CD14-positive monocyte (primary cell): ENCODE data around the gene LILRB3. TPM values are rescaled to one million over a fixed set of nuclear protein-coding genes. Genes with fewer than 3 reads are reported as not detected.
"Not testable (repeated sequence)": the region's sequence is repeated elsewhere in the genome, so short reads cannot be mapped to it uniquely, and the experiment has no call there.

ENCODE experiments used
- DNase-seq, 3 donors: peaks; one replicate each; pipeline ENCODE4 v3.0.0-alpha.2; 2011 to 2022
- H2AFZ ChIP-seq: 2 replicates; pipeline ENCODE4 v1.6.0; 2012; ENCODE audit warnings: mild to moderate bottlenecking, low read depth, low read length, inconsistent platforms; ENCODE audit not compliant: insufficient read depth, poor library complexity, severe bottlenecking
- H3K27ac ChIP-seq, 2 donors: 1 replicate in 1 of 2; 2 replicates in 1 of 2; pipeline ENCODE4 v1.5.1; 2012 to 2013; ENCODE audit warnings: low read length in 2 of 2, control low read depth in 1 of 2, inconsistent platforms in 1 of 2, low read depth in 1 of 2, mild to moderate bottlenecking in 1 of 2
- H3K27me3 ChIP-seq, 2 donors: one replicate each; pipeline versions ENCODE4 v1.6.0 to v1.6.1; 2011 to 2013; ENCODE audit warnings: low read length in 2 of 2; ENCODE audit not compliant: control insufficient read depth in 2 of 2, insufficient read depth in 2 of 2
- H3K36me3 ChIP-seq, 2 donors: replicated peaks in 1 of 2; 1 replicate in 1 of 2; 2 replicates in 1 of 2; pipeline versions ENCODE4 v1.5.1 to v1.6.1; 2012 to 2013; ENCODE audit warnings: low read length in 2 of 2, control low read depth in 1 of 2, inconsistent platforms in 1 of 2, mild to moderate bottlenecking in 1 of 2; ENCODE audit not compliant: insufficient read depth in 2 of 2, control insufficient read depth in 1 of 2
- H3K4me1 ChIP-seq, 2 donors: 1 replicate in 1 of 2; 2 replicates in 1 of 2; pipeline versions ENCODE4 v1.5.1 to v1.6.1; 2012 to 2013; ENCODE audit warnings: low read length in 2 of 2, control low read depth in 1 of 2, inconsistent platforms in 1 of 2, mild to moderate bottlenecking in 1 of 2, moderate library complexity in 1 of 2; ENCODE audit not compliant: insufficient read depth in 2 of 2, control insufficient read depth in 1 of 2
- H3K4me2 ChIP-seq: replicated peaks from 2 replicates; pipeline ENCODE3; 2012; ENCODE audit warnings: low read length, moderate library complexity, mild to moderate bottlenecking; ENCODE audit not compliant: poor library complexity, severe bottlenecking; ENCODE audit errors: extremely low read depth
- H3K4me3 ChIP-seq, 3 experiments: fragments of 200-600 bp in 1 of 3; sonication (generic) in 1 of 3; replicated peaks in 1 of 3; 1 replicate in 2 of 3; 2 replicates in 1 of 3; pipeline ENCODE4 v1.5.1; 2011 to 2013; ENCODE audit warnings: low read length in 3 of 3, mild to moderate bottlenecking in 3 of 3, control low read depth in 2 of 3, low read depth in 2 of 3, inconsistent platforms in 1 of 3, moderate library complexity in 1 of 3
- H3K79me2 ChIP-seq: 2 replicates; pipeline ENCODE4 v1.6.0; 2012; ENCODE audit warnings: mild to moderate bottlenecking, control low read depth, inconsistent platforms, low read length, moderate library complexity; ENCODE audit not compliant: insufficient read depth
- H3K9ac ChIP-seq: 2 replicates; pipeline ENCODE4 v1.6.0; 2017; ENCODE audit warnings: low read length, mild to moderate bottlenecking; ENCODE audit not compliant: insufficient read depth, poor library complexity, severe bottlenecking
- H3K9me3 ChIP-seq, 2 donors: replicated peaks in 1 of 2; 1 replicate in 1 of 2; 2 replicates in 1 of 2; pipeline versions ENCODE4 v1.5.1 to v1.6.1; 2012 to 2013; ENCODE audit warnings: low read length in 2 of 2, control low read depth in 1 of 2; ENCODE audit not compliant: control insufficient read depth in 1 of 2, insufficient read depth in 1 of 2
- H4K20me1 ChIP-seq: 2 replicates; pipeline ENCODE4 v1.6.0; 2012; ENCODE audit warnings: mild to moderate bottlenecking, low read length, control low read depth, moderate library complexity; ENCODE audit not compliant: insufficient read depth
- H3K27ac Mint-ChIP-seq, 7 donors: one replicate each; pipeline ENCODE4 v1.8.0; 2020; ENCODE audit warnings: mild to moderate bottlenecking in 7 of 7, mixed read lengths in 7 of 7, moderate library complexity in 6 of 7, inconsistent platforms in 2 of 7
- H3K27me3 Mint-ChIP-seq, 3 donors: one replicate each; pipeline ENCODE4 v1.8.0; 2021 to 2022; ENCODE audit warnings: low read depth in 3 of 3, mild to moderate bottlenecking in 3 of 3, mixed read lengths in 3 of 3, moderate library complexity in 3 of 3, inconsistent platforms in 1 of 3
- H3K36me3 Mint-ChIP-seq, 2 donors: one replicate each; pipeline ENCODE4 v1.8.0; 2020; ENCODE audit warnings: mixed read lengths in 2 of 2, inconsistent platforms in 1 of 2, mild to moderate bottlenecking in 1 of 2
- H3K4me1 Mint-ChIP-seq: one replicate; pipeline ENCODE4 v1.8.0; 2020; ENCODE audit warnings: mild to moderate bottlenecking, mixed read lengths
- H3K4me3 Mint-ChIP-seq, 2 donors: one replicate each; pipeline ENCODE4 v1.8.0; 2020; ENCODE audit warnings: mild to moderate bottlenecking in 2 of 2, mixed read lengths in 2 of 2, moderate library complexity in 1 of 2
- H3K9me3 Mint-ChIP-seq, 7 donors: one replicate each; pipeline ENCODE4 v1.8.0; 2020 to 2022; ENCODE audit warnings: mixed read lengths in 7 of 7, mild to moderate bottlenecking in 6 of 7, moderate library complexity in 6 of 7, inconsistent platforms in 2 of 7
- CTCF ChIP-seq: fragments of 200-600 bp; IDR thresholded peaks from one replicate; pipeline ENCODE4 v1.8.0; 2022; ENCODE audit warnings: antibody characterized with exemption, mild to moderate bottlenecking
- WGBS: methylation state at CpG from one replicate; pipeline ENCODE4 v1.1.5; 2013; ENCODE audit warnings: missing lambda C conversion rate; ENCODE audit not compliant: insufficient coverage; 5-methylcytosine and 5-hydroxymethylcytosine counted together
- intact Hi-C, 2 donors: fragments of 100-400 bp; cut with micrococcal nuclease; formaldehyde crosslinking; loops; one replicate each; pipeline versions ENCODE4 v1.15.0 to v1.15.1; 2023
- polyA plus RNA-seq, 3 donors: library from polyadenylated mRNA; depleted of rRNA in 1 of 3; unstranded in 2 of 3; stranded (reverse) in 1 of 3; fragments of 300-500 nt in 2 of 3; fragments of >200 nt in 1 of 3; fragmentation: Illumina TruSeq in 2 of 3; gene quantifications; 1 replicate in 2 of 3; 2 replicates in 1 of 3; pipeline ENCODE4 v1.2.3, GENCODE V29; 2012 to 2021

LILRB3 gene
- polyA plus RNA-seq, 3 donors = 62.9 to 455 (median 104) TPM

GRCh38 chr19:54218960-54219661 lies 3.7 kb downstream of the LILRB3 start:
- H3K27me3 ChIP-seq = no peaks in the 10 kb centered on the region
- H3K9ac ChIP-seq = no peak overlapping the region
- H3K79me2 ChIP-seq = peaks cover 33% of the 10 kb centered on the region
- no peak overlapping the region for H2AFZ ChIP-seq
- peaks cover 0 to 3% (median 0%) of the 10 kb centered on the region in 3 donors for H3K27me3 Mint-ChIP-seq
- DNase-seq = no peak
- WGBS = 98% methylated on average over 18 of the region's 27 CpGs
- H3K27ac Mint-ChIP-seq = peak overlapping the region in 5 of 7 donors; percentile 32 to 70 (median 64)
- H3K4me1 Mint-ChIP-seq = peaks cover 66% of the 10 kb centered on the region
- peak overlapping the region; percentile 23 to 36 for H3K27ac ChIP-seq
- H3K4me2 ChIP-seq = no peak overlapping the region
- peak overlapping the region in 1 of 2 donors; percentile 48 for H3K4me3 Mint-ChIP-seq
- H3K4me1 ChIP-seq = peaks cover 46 to 72% of the 10 kb centered on the region in 2 donors
- TF ChIP-seq CTCF = no peak
- H3K9me3 ChIP-seq = no peaks in the 10 kb centered on the region
- H3K36me3 ChIP-seq = peaks cover 36 to 41% of the 10 kb centered on the region in 2 donors
- peaks cover 48 to 51% of the 10 kb centered on the region in 2 donors for H3K36me3 Mint-ChIP-seq
- H3K9me3 Mint-ChIP-seq = no peaks in the 10 kb centered on the region
- intact Hi-C loops = no loop called here
- peaks cover 26% of the 10 kb centered on the region for H4K20me1 ChIP-seq
- peak overlapping the region in 1 of 3 experiments; percentile 28 for H3K4me3 ChIP-seq

- Histone ChIP-seq H3K4me2 (peak overlapping the region; percentile 3), H3K9ac (no peak overlapping the region), H3K9me3 (no peaks in the 10 kb centered on the region), H3K4me1 (peaks cover 38 to 63% of the 10 kb centered on the region in 2 donors), H4K20me1 (peaks cover 26% of the 10 kb centered on the region), H3K4me3 (no peak overlapping the region), H2AFZ (no peak overlapping the region), H3K27me3 (no peaks in the 10 kb centered on the region), H3K27ac (peak overlapping the region; percentile 29 to 36), H3K36me3 (peaks cover 36 to 41% of the 10 kb centered on the region in 2 donors), H3K79me2 (peaks cover 34% of the 10 kb centered on the region)
- Mint-ChIP-seq H3K4me1 (peaks cover 61% of the 10 kb centered on the region), H3K9me3 (no peaks in the 10 kb centered on the region), H3K4me3 (peak overlapping the region in 1 of 2 donors; percentile 4), H3K36me3 (peaks cover 50 to 53% of the 10 kb centered on the region in 2 donors), H3K27me3 (peaks cover 0 to 3% (median 0%) of the 10 kb centered on the region in 3 donors), H3K27ac (peak overlapping the region; percentile 7 to 82 (median 63))
- no peak for TF ChIP-seq CTCF
- no peak for DNase-seq
- WGBS = 96% methylated on average over 8 of the region's 8 CpGs
- intact Hi-C loops = no loop called here
These were observed 4.5 kb downstream of the LILRB3 start for GRCh38 chr19:54218259-54218658.

- H3K4me3 ChIP-seq, DNase-seq, H3K27me3 ChIP-seq, H3K27me3 Mint-ChIP-seq, H3K9me3 Mint-ChIP-seq, intact Hi-C loops, H2AFZ ChIP-seq, H3K9ac ChIP-seq, H3K4me2 ChIP-seq, H3K9me3 ChIP-seq: not testable (repeated sequence)
- peaks cover 62% of the 10 kb centered on the region for H3K4me1 Mint-ChIP-seq
- Histone ChIP-seq H4K20me1 (peaks cover 26% of the 10 kb centered on the region), H3K79me2 (peaks cover 38% of the 10 kb centered on the region), H3K36me3 (peaks cover 36 to 41% of the 10 kb centered on the region in 2 donors), H3K4me1 (peaks cover 32 to 58% of the 10 kb centered on the region in 2 donors), H3K27ac (peak overlapping the region in 1 of 2 donors; percentile 36)
- H3K4me3 Mint-ChIP-seq = peak overlapping the region in 1 of 2 donors; percentile 4
- H3K36me3 Mint-ChIP-seq = peaks cover 54 to 58% of the 10 kb centered on the region in 2 donors
- 81% methylated on average over 7 of the region's 20 CpGs for WGBS
- peak overlapping the region in 6 of 7 donors; percentile 41 to 82 (median 64) for H3K27ac Mint-ChIP-seq
These were observed 5.1 kb downstream of the LILRB3 start for GRCh38 chr19:54217517-54218247.
